Loucy (cell line): Measurements from ENCODE around the gene TPO.

Experiments
- H2AFZ ChIP-seq: fragments of 200-600 bp; sonication (generic); 2 replicates; pipeline ENCODE4 v1.6.0; 2016; ENCODE audit warnings: antibody characterized with exemption, mild to moderate bottlenecking, low read length, moderate library complexity
- H3F3A ChIP-seq: fragments of 200-600 bp; 2 replicates; pipeline ENCODE4 v1.6.0; 2016; ENCODE audit warnings: antibody characterized with exemption, low read depth, mild to moderate bottlenecking
- H3K27me3 ChIP-seq: fragments of 200-600 bp; sonication (generic); 2 replicates; pipeline ENCODE4 v1.6.1; 2014; ENCODE audit warnings: low read length, mild to moderate bottlenecking; ENCODE audit not compliant: insufficient read depth, poor library complexity, severe bottlenecking
- H3K36me3 ChIP-seq: fragments of 200-600 bp; sonication (generic); 2 replicates; pipeline ENCODE4 v1.6.1; 2016; ENCODE audit warnings: low read length; ENCODE audit not compliant: insufficient read depth
- H3K4me1 ChIP-seq: fragments of 200-600 bp; sonication (generic); 2 replicates; pipeline ENCODE4 v1.5.1; 2014; ENCODE audit warnings: low read length, mild to moderate bottlenecking; ENCODE audit not compliant: insufficient read depth, poor library complexity, severe bottlenecking
- H3K4me2 ChIP-seq: fragments of 200-600 bp; sonication (generic); 2 replicates; pipeline ENCODE4 v1.6.0; 2014; ENCODE audit warnings: antibody characterized with exemption, low read length, low read depth, mild to moderate bottlenecking; ENCODE audit not compliant: poor library complexity, severe bottlenecking
- H3K4me3 ChIP-seq: fragments of 200-600 bp; sonication (generic); 2 replicates; pipeline ENCODE4 v1.5.1; 2014; ENCODE audit warnings: low read length, mild to moderate bottlenecking, mixed read lengths; ENCODE audit not compliant: poor library complexity, severe bottlenecking
- H3K79me2 ChIP-seq: fragments of 200-600 bp; sonication (generic); 2 replicates; pipeline ENCODE4 v1.6.1; 2014; ENCODE audit warnings: low read length; ENCODE audit not compliant: insufficient read depth
- H3K9ac ChIP-seq: fragments of 200-600 bp; sonication (generic); 2 replicates; pipeline ENCODE4 v1.6.0; 2014; ENCODE audit warnings: mild to moderate bottlenecking, low read depth, low read length, moderate library complexity; ENCODE audit not compliant: poor library complexity, severe bottlenecking
- H3K9me2 ChIP-seq: fragments of 200-600 bp; sonication (generic); replicated peaks from 2 replicates; pipeline ENCODE4 v1.6.1; 2016; ENCODE audit warnings: low read depth, low read length, mixed read lengths
- H3K9me3 ChIP-seq: fragments of 200-600 bp; sonication (generic); 2 replicates; pipeline ENCODE4 v1.6.1; 2014; ENCODE audit warnings: mild to moderate bottlenecking, antibody characterized with exemption, low read length, low read depth; ENCODE audit not compliant: insufficient read depth
- H4K20me1 ChIP-seq: fragments of 200-600 bp; sonication (generic); 2 replicates; pipeline ENCODE4 v1.6.0; 2014; ENCODE audit warnings: antibody characterized with exemption, low read length, mild to moderate bottlenecking; ENCODE audit not compliant: insufficient read depth, poor library complexity, severe bottlenecking
- CTCF ChIP-seq: fragments of 200-600 bp; sonication (generic); conservative IDR thresholded peaks from 2 replicates; pipeline ENCODE4 v1.5.1; 2014; ENCODE audit warnings: mild to moderate bottlenecking, antibody characterized with exemption, low read length
- EZH2phosphoT487 ChIP-seq: fragments of 200-600 bp; IDR thresholded peaks from 2 replicates; pipeline ENCODE4 v1.6.1; 2018; ENCODE audit warnings: antibody characterized with exemption, mild to moderate bottlenecking, moderate library complexity, borderline replicate concordance

TPO gene

GRCh38 chr2:1521878-1522830 lies 108.9 kb downstream of the TPO start:
- Histone ChIP-seq H3K4me1 (peaks cover 36% of the 10 kb centered on the region), H3K36me3 (no peaks in the 10 kb centered on the region), H3K79me2 (no peaks in the 10 kb centered on the region), H3K27me3 (no peaks in the 10 kb centered on the region), H3K9ac (no peak overlapping the region), H3F3A (peaks cover 22% of the 10 kb centered on the region), H4K20me1 (no peaks in the 10 kb centered on the region), H3K9me2 (no peaks in the 10 kb centered on the region), H2AFZ (no peak overlapping the region), H3K4me3 (no peak overlapping the region), H3K4me2 (no peak overlapping the region), H3K9me3 (no peaks in the 10 kb centered on the region)
- TF ChIP-seq EZH2phosphoT487, result no peak

GRCh38 chr2:1527153-1527992 lies 114.1 kb downstream of the TPO start:
- peaks cover 2% of the 10 kb centered on the region; the same call in 1 of the 2 replicates for H3K9me3 ChIP-seq
- TF ChIP-seq CTCF (no peak), EZH2phosphoT487 (no peak)
- H3K4me2 ChIP-seq, result no peak overlapping the region
- no peaks in the 10 kb centered on the region for H3K27me3 ChIP-seq
- H3F3A ChIP-seq, result no peaks in the 10 kb centered on the region
- H2AFZ ChIP-seq, result no peak overlapping the region
- no peak overlapping the region for H3K9ac ChIP-seq
- no peaks in the 10 kb centered on the region for H3K36me3 ChIP-seq
- no peaks in the 10 kb centered on the region for H3K79me2 ChIP-seq
- no peaks in the 10 kb centered on the region for H4K20me1 ChIP-seq
- H3K9me2 ChIP-seq, result no peaks in the 10 kb centered on the region
- no peak overlapping the region for H3K4me3 ChIP-seq
- H3K4me1 ChIP-seq, result no peaks in the 10 kb centered on the region

GRCh38 chr2:1528273-1529064 lies 115.2 kb downstream of the TPO start:
- Histone ChIP-seq H3K4me3 (no peak overlapping the region), H3K9ac (no peak overlapping the region), H3K9me3 (peaks cover 2% of the 10 kb centered on the region; the same call in 1 of the 2 replicates), H3K27me3 (no peaks in the 10 kb centered on the region), H3K4me1 (no peaks in the 10 kb centered on the region), H2AFZ (no peak overlapping the region), H3K79me2 (no peaks in the 10 kb centered on the region), H4K20me1 (no peaks in the 10 kb centered on the region), H3K36me3 (no peaks in the 10 kb centered on the region), H3K9me2 (no peaks in the 10 kb centered on the region), H3F3A (no peaks in the 10 kb centered on the region), H3K4me2 (no peak overlapping the region)
- TF ChIP-seq CTCF, result no peak
- TF ChIP-seq EZH2phosphoT487, result no peak
